ENCODE data around the gene TMEM88.

DNA sequence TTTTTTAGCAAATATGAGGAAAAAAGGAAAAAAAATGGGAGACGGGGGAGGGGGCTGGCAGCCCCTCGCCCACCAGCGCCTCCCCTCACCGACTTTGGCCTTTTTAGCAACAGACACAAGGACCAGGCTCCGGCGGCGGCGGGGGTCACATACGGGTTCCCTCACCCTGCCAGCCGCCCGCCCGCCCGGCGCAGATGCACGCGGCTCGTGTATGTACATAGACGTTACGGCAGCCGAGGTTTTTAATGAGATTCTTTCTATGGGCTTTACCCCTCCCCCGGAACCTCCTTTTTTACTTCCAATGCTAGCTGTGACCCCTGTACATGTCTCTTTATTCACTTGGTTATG lies 1.2 kb upstream of the TMEM88 start:
- TF ChIP-seq POLR2A (IDR thresholded peaks at IDR 0.05): no peak
- TF ChIP-seq, protein P1, sequence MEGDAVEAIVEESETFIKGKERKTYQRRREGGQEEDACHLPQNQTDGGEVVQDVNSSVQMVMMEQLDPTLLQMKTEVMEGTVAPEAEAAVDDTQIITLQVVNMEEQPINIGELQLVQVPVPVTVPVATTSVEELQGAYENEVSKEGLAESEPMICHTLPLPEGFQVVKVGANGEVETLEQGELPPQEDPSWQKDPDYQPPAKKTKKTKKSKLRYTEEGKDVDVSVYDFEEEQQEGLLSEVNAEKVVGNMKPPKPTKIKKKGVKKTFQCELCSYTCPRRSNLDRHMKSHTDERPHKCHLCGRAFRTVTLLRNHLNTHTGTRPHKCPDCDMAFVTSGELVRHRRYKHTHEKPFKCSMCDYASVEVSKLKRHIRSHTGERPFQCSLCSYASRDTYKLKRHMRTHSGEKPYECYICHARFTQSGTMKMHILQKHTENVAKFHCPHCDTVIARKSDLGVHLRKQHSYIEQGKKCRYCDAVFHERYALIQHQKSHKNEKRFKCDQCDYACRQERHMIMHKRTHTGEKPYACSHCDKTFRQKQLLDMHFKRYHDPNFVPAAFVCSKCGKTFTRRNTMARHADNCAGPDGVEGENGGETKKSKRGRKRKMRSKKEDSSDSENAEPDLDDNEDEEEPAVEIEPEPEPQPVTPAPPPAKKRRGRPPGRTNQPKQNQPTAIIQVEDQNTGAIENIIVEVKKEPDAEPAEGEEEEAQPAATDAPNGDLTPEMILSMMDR (IDR thresholded peaks at IDR 0.05): no peak

Data from testis (tissue), 2 donors.